WTC11 (cell line): ENCODE measurements around the gene CSH1. TPM values are rescaled to one million over a fixed set of nuclear protein-coding genes. Genes with fewer than 3 reads are reported as not detected.

Experiments
- ATAC-seq: fragments of 200-7000 bp; cut with Tn5 transposase; 2 replicates; pipeline ENCODE4 v1.10.0; 2021; ENCODE audit warnings: mild to moderate bottlenecking, moderate library complexity
- CTCF ChIA-PET: fragments of 300-600 bp; sonication (Branson Sonifier 250); formaldehyde crosslinking; loops from one replicate; lab custom pipeline; 2021; ENCODE audit warnings: antibody characterized with exemption; lab: Charles Lee
- POLR2A ChIA-PET: fragments of 350-600 bp; sonication (Branson Sonifier 250); formaldehyde crosslinking; loops from one replicate; lab custom pipeline; 2021; ENCODE audit warnings: antibody characterized with exemption; lab: Charles Lee
- DNase-seq: peaks from one replicate; pipeline ENCODE4 v3.0.0; 2021; ENCODE audit warnings: low spot score
- H3K27ac Mint-ChIP-seq: 2 replicates; pipeline ENCODE4 v1.8.0; 2021; ENCODE audit warnings: mixed read lengths
- H3K27me3 Mint-ChIP-seq: 2 replicates; pipeline ENCODE4 v1.8.0; 2021; ENCODE audit warnings: low read depth, mild to moderate bottlenecking, moderate library complexity, mixed read lengths
- H3K36me3 Mint-ChIP-seq: 2 replicates; pipeline ENCODE4 v1.8.0; 2021; ENCODE audit warnings: mixed read lengths
- H3K4me1 Mint-ChIP-seq: 2 replicates; pipeline ENCODE4 v1.8.0; 2022; ENCODE audit warnings: mixed read lengths
- H3K4me3 Mint-ChIP-seq: 2 replicates; pipeline ENCODE4 v1.8.0; 2021; ENCODE audit warnings: mild to moderate bottlenecking, moderate library complexity, mixed read lengths
- H3K9me3 Mint-ChIP-seq: 2 replicates; pipeline ENCODE4 v1.8.0; 2021; ENCODE audit warnings: mixed read lengths
- ATF6 ChIP-seq: sonication (generic); formaldehyde crosslinking; IDR thresholded peaks from 2 replicates; pipeline ENCODE4 v1.8.1; 2023; ENCODE audit warnings: mild to moderate bottlenecking, missing genetic modification reagents
- ESRRA ChIP-seq: sonication (generic); formaldehyde crosslinking; IDR thresholded peaks from 2 replicates; pipeline ENCODE4 v1.8.1; 2022; ENCODE audit warnings: mild to moderate bottlenecking, missing genetic modification reagents, borderline replicate concordance
- FOXJ3 ChIP-seq: sonication (generic); formaldehyde crosslinking; IDR thresholded peaks from 2 replicates; pipeline ENCODE4 v1.9.0; 2021; ENCODE audit warnings: missing genetic modification reagents, mild to moderate bottlenecking, borderline replicate concordance
- FOXP1 ChIP-seq: sonication (generic); formaldehyde crosslinking; IDR thresholded peaks from 2 replicates; pipeline ENCODE4 v1.8.0; 2022; ENCODE audit warnings: missing genetic modification reagents, mild to moderate bottlenecking, moderate library complexity, borderline replicate concordance
- JAZF1 ChIP-seq: fragments of 250-450 bp; sonication (Bioruptor Pico); IDR thresholded peaks from 2 replicates; pipeline ENCODE4 v1.9.0; 2021; ENCODE audit warnings: moderate library complexity, mild to moderate bottlenecking, inconsistent platforms
- KAT7 ChIP-seq: sonication (generic); formaldehyde crosslinking; IDR thresholded peaks from 2 replicates; pipeline ENCODE4 v1.8.1; 2023; ENCODE audit warnings: missing genetic modification reagents, mild to moderate bottlenecking, borderline replicate concordance
- PRDM15 ChIP-seq: sonication (generic); formaldehyde crosslinking; IDR thresholded peaks from 2 replicates; pipeline ENCODE4 v1.8.0; 2022; ENCODE audit warnings: missing genetic modification reagents
- PREB ChIP-seq: sonication (generic); formaldehyde crosslinking; IDR thresholded peaks from 2 replicates; pipeline ENCODE4 v1.8.1; 2022; ENCODE audit warnings: mild to moderate bottlenecking, missing genetic modification reagents, moderate library complexity, borderline replicate concordance
- TEAD1 ChIP-seq: sonication (generic); formaldehyde crosslinking; IDR thresholded peaks from 2 replicates; pipeline ENCODE4 v1.8.0; 2022; ENCODE audit warnings: mild to moderate bottlenecking, missing genetic modification reagents
- USF1 ChIP-seq: sonication (generic); formaldehyde crosslinking; IDR thresholded peaks from 2 replicates; pipeline ENCODE4 v1.8.0; 2022; ENCODE audit warnings: mild to moderate bottlenecking, missing genetic modification reagents
- ZBTB21 ChIP-seq: sonication (generic); formaldehyde crosslinking; IDR thresholded peaks from 2 replicates; pipeline ENCODE4 v1.8.1; 2023; ENCODE audit warnings: mild to moderate bottlenecking, missing genetic modification reagents, borderline replicate concordance
- ZNF219 ChIP-seq: sonication (generic); formaldehyde crosslinking; IDR thresholded peaks from 2 replicates; pipeline ENCODE4 v1.8.0; 2023; ENCODE audit warnings: missing genetic modification reagents, mild to moderate bottlenecking, borderline replicate concordance
- total RNA-seq: library from RNA; stranded (reverse); gene quantifications from 3 replicates; pipeline ENCODE4 v1.2.3, GENCODE V29; 2021

The CSH1 gene
- total RNA-seq, 1 experiment from 2014 or later, result not detected

- peaks cover 56% of the 10 kb centered on the region for H3K27me3 Mint-ChIP-seq
- H3K4me3 Mint-ChIP-seq, result no peak overlapping the region
- TF ChIP-seq ZBTB21 (CRISPR knock-in tag) (no peak), ATF6 (CRISPR knock-in tag) (no peak), ESRRA (no peak), JAZF1 (CRISPR knock-in tag) (no peak), PRDM15 (CRISPR knock-in tag) (no peak), ZNF219 (CRISPR knock-in tag) (no peak), TEAD1 (CRISPR knock-in tag) (no peak), FOXJ3 (CRISPR knock-in tag) (no peak), KAT7 (CRISPR knock-in tag) (no peak), PREB (no peak), USF1 (CRISPR knock-in tag) (no peak), FOXP1 (CRISPR knock-in tag) (no peak)
- peaks cover 15% of the 10 kb centered on the region for H3K4me1 Mint-ChIP-seq
- no peak for ATAC-seq
- H3K27ac Mint-ChIP-seq, result no peak overlapping the region
- DNase-seq, result no peak
- peaks cover 12% of the 10 kb centered on the region for H3K9me3 Mint-ChIP-seq
- CTCF ChIA-PET, result no interaction called here
- peaks cover 6% of the 10 kb centered on the region for H3K36me3 Mint-ChIP-seq
- POLR2A ChIA-PET, result no interaction called here
Observed at GRCh38 chr17:63845509-63845908, 50.9 kb downstream of the CSH1 start.

Other genes with a start within 250 kb of the CSH1 start
- gene LIMD2, start 196.4 kb downstream of the CSH1 start, total RNA-seq, result 83.4 to 91.8 TPM (median 88.4 TPM) in 3 replicates
- 36.6 to 43.1 TPM (median 41.2 TPM) in 3 replicates for gene STRADA, start 154.8 kb downstream of the CSH1 start, total RNA-seq
- gene CCDC47, start 123.0 kb downstream of the CSH1 start, total RNA-seq, result 63.0 to 70.9 TPM (median 63.9 TPM) in 3 replicates
- gene DDX42, start 122.4 kb downstream of the CSH1 start, total RNA-seq, result 102 to 128 TPM (median 106 TPM) in 3 replicates
- 135 to 152 TPM (median 149 TPM) in 3 replicates for gene PSMC5, start 69.1 kb downstream of the CSH1 start, total RNA-seq
- gene FTSJ3, start 68.9 kb downstream of the CSH1 start, total RNA-seq, result 47.7 to 62.1 TPM (median 52.0 TPM) in 3 replicates
- 80.1 to 106 TPM (median 86.7 TPM) in 3 replicates for gene SMARCD2, start 53.9 kb downstream of the CSH1 start, total RNA-seq
- not detected in 3 replicates for gene CSH2, start 22.9 kb downstream of the CSH1 start, total RNA-seq
- 0.35 to 1.3 TPM (median 0.60 TPM) in 3 replicates for gene GH2, start 14.6 kb downstream of the CSH1 start, total RNA-seq
- not detected in 3 replicates for gene CSHL1, start 14.7 kb upstream of the CSH1 start, total RNA-seq
- gene GH1, start 22.3 kb upstream of the CSH1 start, total RNA-seq, result not detected in 3 replicates
- 3.0 to 3.5 TPM (median 3.2 TPM) in 3 replicates for gene CD79B, start 35.8 kb upstream of the CSH1 start, total RNA-seq
- 5.2 to 5.8 TPM (median 5.5 TPM) in 3 replicates for gene SCN4A, start 76.3 kb upstream of the CSH1 start, total RNA-seq
- 0.64 to 1.1 TPM (median 0.85 TPM) in 3 replicates for gene PRR29, start 101.8 kb upstream of the CSH1 start, total RNA-seq
- 0.33 to 0.57 TPM (median 0.44 TPM) in 3 replicates for gene ICAM2, start 124.1 kb upstream of the CSH1 start, total RNA-seq
- gene ERN1, start 233.6 kb upstream of the CSH1 start, total RNA-seq, result 6.5 to 8.6 TPM (median 7.6 TPM) in 3 replicates